ENCODE data around the gene BCL2L1. TPM values are rescaled to one million over a fixed set of nuclear protein-coding genes. Genes with fewer than 3 reads are reported as not detected.
A peak's percentile ranks its signal among the peaks of the same experiment; 100 is the strongest.

BCL2L1 gene
- total RNA-seq, 8 experiments from 2014 or later = 23.8 to 80.9 (median 37.7) TPM

- no peak overlapping the region for H3K27ac ChIP-seq
- peak in 1 of 8 experiments; percentile 45 for ATAC-seq (replicated peaks in 6 of 8)
- no peak overlapping the region for H3K4me3 ChIP-seq
- in situ Hi-C loops (cut with MboI; ENCODE audit: low pct_unique_long_range_greater_than_20kb in 2 of 9, low sequenced_read_pairs in 9 of 9, unreplicated experiment in 9 of 9) = no loop called here
- peaks cover 25 to 33% of the 10 kb centered on the region in 2 donors for H3K4me1 ChIP-seq (replicated peaks in 1 of 2)
These were observed 11.2 kb downstream of the BCL2L1 start for GRCh38 chr20:31711179-31712111.

- ATAC-seq (replicated peaks in 6 of 8) = no peak
- Histone ChIP-seq H3K4me1 (replicated peaks in 1 of 2) (peaks cover 23 to 33% of the 10 kb centered on the region in 2 donors), H3K27ac (no peak overlapping the region), H3K4me3 (no peak overlapping the region)
- 90 to 100% (median 95%) methylated on average over 1 to 5 of the region's 5 CpGs; no CpG with 5 or more reads in 1 of the 10 experiments for WGBS, 10 experiments
- in situ Hi-C loops (cut with MboI; ENCODE audit: low pct_unique_long_range_greater_than_20kb in 2 of 9, low sequenced_read_pairs in 9 of 9, unreplicated experiment in 9 of 9) = no loop called here
These were observed 12.1 kb downstream of the BCL2L1 start for GRCh38 chr20:31710423-31711108.

GRCh38 chr20:31709939-31710338 is 12.7 kb downstream of the BCL2L1 start:
- in situ Hi-C loops (cut with MboI; ENCODE audit: low pct_unique_long_range_greater_than_20kb in 2 of 9, low sequenced_read_pairs in 9 of 9, unreplicated experiment in 9 of 9) = no loop called here
- H3K4me1 ChIP-seq (replicated peaks in 1 of 2) = peaks cover 23 to 33% of the 10 kb centered on the region in 2 donors
- WGBS, 10 experiments = 80 to 100% (median 95%) methylated on average over 1 to 4 of the region's 5 CpGs; no CpG with 5 or more reads in 3 of the 10 experiments
- no peak for ATAC-seq (replicated peaks in 6 of 8)
- no peak overlapping the region for H3K4me3 ChIP-seq
- H3K27ac ChIP-seq = no peak overlapping the region

DNA sequence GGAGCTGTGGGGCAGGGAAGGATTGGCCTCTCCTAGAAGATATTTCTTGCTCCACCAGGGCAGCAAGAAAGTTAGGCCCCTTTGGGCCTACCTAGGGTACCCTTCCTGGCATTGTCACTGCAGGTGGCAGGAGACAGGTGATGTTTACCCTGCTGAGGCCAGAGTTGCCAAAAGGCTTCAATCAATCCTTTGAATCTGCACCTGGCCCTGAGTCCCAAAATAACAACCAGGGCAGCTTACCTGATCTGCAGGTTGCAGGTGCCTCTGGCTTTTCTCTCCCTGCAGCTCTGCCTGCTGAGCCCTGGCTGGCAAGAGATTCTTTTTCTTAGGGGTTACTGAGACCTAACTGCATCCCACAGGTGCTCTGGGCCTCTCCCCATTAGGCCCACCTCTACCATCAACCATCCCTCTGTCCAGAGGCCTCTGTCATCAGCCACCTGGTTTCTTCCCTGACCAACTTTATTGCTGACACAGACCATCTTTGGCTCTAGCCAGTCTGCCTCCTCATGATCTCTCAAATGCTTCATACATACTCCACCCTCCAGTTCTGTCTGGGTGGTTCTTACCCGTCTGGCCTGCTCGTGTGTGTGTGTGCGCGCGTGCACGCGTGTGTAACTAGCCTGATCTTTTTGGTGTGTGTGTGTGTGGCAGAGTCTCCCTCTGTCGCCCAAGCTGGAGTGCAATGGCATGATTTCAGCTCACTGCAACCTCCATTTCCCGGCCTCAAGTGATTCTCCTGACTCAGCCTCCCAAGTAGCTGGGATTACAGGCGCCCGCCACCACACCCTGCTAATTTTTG is 13.7 kb downstream of the BCL2L1 start:
- in situ Hi-C loops (cut with MboI; ENCODE audit: low pct_unique_long_range_greater_than_20kb in 2 of 9, low sequenced_read_pairs in 9 of 9, unreplicated experiment in 9 of 9) = no loop called here
- H3K27ac ChIP-seq = no peak overlapping the region
- H3K4me3 ChIP-seq = no peak overlapping the region
- ATAC-seq (replicated peaks in 6 of 8) = no peak
- 65 to 100% (median 98%) methylated on average over 1 to 5 of the region's 11 CpGs; no CpG with 5 or more reads in 6 of the 10 experiments for WGBS, 10 experiments
- H3K4me1 ChIP-seq (replicated peaks in 1 of 2) = peaks cover 23 to 33% of the 10 kb centered on the region in 2 donors

DNA sequence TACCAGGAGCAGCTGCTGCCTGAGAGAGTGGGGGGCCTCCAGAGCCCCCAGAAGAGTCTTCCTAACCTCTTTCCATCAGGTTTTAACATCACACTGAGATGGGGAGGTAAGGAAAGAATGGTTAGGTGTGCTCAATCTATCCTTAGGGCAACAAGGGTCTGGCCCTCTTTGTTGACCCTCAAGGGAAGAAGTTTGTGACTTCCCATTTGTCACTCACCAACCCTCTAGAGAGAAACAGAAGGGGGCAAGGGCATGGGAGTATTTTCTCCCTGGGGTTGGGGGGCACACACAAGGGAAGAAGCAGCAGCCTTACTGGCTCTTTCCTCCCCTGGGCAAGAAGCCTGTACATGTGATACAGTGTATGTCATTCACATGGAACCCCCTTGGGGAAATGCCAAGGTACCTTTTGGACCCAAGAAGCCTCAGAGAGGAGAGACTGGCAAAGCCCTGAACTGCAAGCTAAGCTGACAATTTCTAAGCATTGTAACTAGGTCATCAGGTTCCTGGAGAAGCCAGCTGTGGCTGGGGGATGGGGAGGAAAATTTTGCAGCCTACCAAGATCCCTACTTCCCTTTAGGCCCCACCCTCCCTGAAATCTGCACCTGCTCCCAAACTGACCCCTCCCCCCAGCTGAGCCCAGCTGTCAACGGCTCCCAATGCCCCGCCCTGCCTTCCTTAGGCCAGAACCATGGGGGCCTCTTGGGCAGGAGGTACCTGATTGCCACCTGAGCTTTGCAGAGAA is 14.5 kb downstream of the BCL2L1 start:
- peaks cover 19 to 29% of the 10 kb centered on the region in 2 donors for H3K4me1 ChIP-seq (replicated peaks in 1 of 2)
- peak in 4 of 8 experiments; percentile 13 to 35 (median 26) for ATAC-seq (replicated peaks in 6 of 8)
- 0 to 50% methylated on average over 1 to 2 of the region's 2 CpGs; no CpG with 5 or more reads in 8 of the 10 experiments for WGBS, 10 experiments
- peak overlapping the region in 1 of 2 donors; percentile 26 for H3K27ac ChIP-seq
- no peak overlapping the region for H3K4me3 ChIP-seq
- in situ Hi-C loops (cut with MboI; ENCODE audit: low pct_unique_long_range_greater_than_20kb in 2 of 9, low sequenced_read_pairs in 9 of 9, unreplicated experiment in 9 of 9) = no loop called here

DNA sequence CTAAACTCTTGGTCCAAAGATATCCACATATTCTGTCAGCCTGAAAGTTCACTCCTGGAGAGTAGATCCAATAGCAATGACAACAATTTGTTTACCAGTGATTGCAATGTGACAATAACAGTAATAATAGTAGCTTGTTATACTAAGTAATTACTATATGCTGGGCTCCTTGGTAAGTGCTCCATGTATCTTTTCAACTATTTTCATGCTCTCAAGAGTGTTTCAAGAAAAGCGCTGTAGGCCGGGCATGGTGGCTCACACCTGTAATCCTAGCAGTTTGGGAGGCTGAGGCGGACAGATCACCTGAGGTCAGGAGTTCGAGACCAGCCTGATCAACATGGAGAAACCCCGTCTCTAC is 15.4 kb downstream of the BCL2L1 start:
- 80 to 100% (median 100%) methylated on average over 1 to 5 of the region's 5 CpGs; no CpG with 5 or more reads in 2 of the 10 experiments for WGBS, 10 experiments
- Histone ChIP-seq H3K4me1 (replicated peaks in 1 of 2) (peaks cover 10 to 20% of the 10 kb centered on the region in 2 donors), H3K4me3 (no peak overlapping the region), H3K27ac (no peak overlapping the region)
- ATAC-seq (replicated peaks in 6 of 8) = no peak
- in situ Hi-C loops (cut with MboI; ENCODE audit: low pct_unique_long_range_greater_than_20kb in 2 of 9, low sequenced_read_pairs in 9 of 9, unreplicated experiment in 9 of 9) = no loop called here

GRCh38 chr20:31706607-31707257 is 15.9 kb downstream of the BCL2L1 start:
- WGBS, 10 experiments = 92 to 100% (median 100%) methylated on average over 1 to 2 of the region's 2 CpGs; no CpG with 5 or more reads in 4 of the 10 experiments
- H3K27ac ChIP-seq = no peak overlapping the region
- no peak for ATAC-seq (replicated peaks in 6 of 8)
- no peak overlapping the region for H3K4me3 ChIP-seq
- in situ Hi-C loops (cut with MboI; ENCODE audit: low pct_unique_long_range_greater_than_20kb in 2 of 9, low sequenced_read_pairs in 9 of 9, unreplicated experiment in 9 of 9) = no loop called here
- peaks cover 5 to 15% of the 10 kb centered on the region in 2 donors for H3K4me1 ChIP-seq (replicated peaks in 1 of 2)

DNA sequence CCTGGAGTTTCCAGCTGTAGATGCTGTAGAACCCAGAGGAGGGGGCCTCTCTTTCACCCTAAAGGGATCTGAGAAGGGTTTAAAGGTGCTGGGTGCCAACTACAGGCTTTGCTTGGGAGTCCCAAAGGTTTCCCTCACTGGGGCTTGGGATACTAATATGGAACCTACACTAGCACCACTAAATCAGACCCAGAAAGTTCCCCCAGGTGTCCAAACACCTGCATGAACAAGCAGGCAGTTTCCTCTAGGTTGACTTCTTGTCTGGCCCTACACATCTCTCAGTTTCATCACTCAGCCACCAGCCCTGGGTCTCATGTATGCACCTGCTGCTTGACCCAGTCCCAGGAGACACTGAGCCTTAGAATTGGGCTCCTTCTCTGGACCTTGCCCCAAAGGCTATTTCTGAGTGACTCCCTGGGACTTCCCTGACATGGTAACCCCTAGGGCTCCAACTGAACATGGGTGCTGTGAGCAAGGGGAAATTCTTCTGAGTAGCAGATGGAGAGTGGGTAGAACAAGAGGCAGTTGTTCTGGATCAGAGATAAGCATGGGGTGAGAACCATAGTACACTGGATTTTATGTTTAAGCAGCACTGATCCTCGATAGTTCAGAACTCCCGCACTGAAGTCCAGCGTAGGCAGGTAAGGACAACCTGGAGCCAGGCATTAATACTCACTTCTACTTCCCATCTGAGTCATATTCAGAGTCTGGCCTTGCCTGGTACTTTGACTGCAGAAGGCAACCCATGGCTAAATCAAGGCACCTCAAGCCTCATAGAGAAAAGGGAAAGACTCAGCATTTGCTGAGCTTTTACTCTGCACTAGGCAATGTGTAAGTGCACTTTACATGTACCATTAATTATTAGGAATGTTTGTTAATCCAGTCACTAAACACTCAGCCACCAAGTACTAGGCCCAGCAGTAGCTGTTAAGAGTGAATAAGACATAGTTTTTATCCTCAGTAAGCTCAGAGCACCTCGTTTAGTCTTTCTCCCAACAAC is 16.8 kb downstream of the BCL2L1 start:
- ATAC-seq (replicated peaks in 6 of 8) = no peak
- Histone ChIP-seq H3K27ac (no peak overlapping the region), H3K4me3 (no peak overlapping the region), H3K4me1 (replicated peaks in 1 of 2) (peaks cover 2 to 9% of the 10 kb centered on the region in 2 donors)
- in situ Hi-C loops (cut with MboI; ENCODE audit: low pct_unique_long_range_greater_than_20kb in 2 of 9, low sequenced_read_pairs in 9 of 9, unreplicated experiment in 9 of 9) = no loop called here
- 67 to 100% (median 83%) methylated on average over 1 to 4 of the region's 4 CpGs; no CpG with 5 or more reads in 3 of the 10 experiments for WGBS, 10 experiments

- no peak for ATAC-seq (replicated peaks in 6 of 8)
- no peak overlapping the region for H3K4me3 ChIP-seq
- in situ Hi-C loops (cut with MboI; ENCODE audit: low pct_unique_long_range_greater_than_20kb in 2 of 9, low sequenced_read_pairs in 9 of 9, unreplicated experiment in 9 of 9) = no loop called here
- H3K4me1 ChIP-seq (replicated peaks in 1 of 2) = peaks cover 2 to 9% of the 10 kb centered on the region in 2 donors
- H3K27ac ChIP-seq = no peak overlapping the region
These were observed 17.5 kb downstream of the BCL2L1 start for GRCh38 chr20:31705191-31705590.

GRCh38 chr20:31704225-31705119 is 18.2 kb downstream of the BCL2L1 start:
- 60 to 100% (median 87%) methylated on average over 1 to 10 of the region's 11 CpGs; no CpG with 5 or more reads in 2 of the 10 experiments for WGBS, 10 experiments
- H3K27ac ChIP-seq = no peak overlapping the region
- in situ Hi-C loops (cut with MboI; ENCODE audit: low pct_unique_long_range_greater_than_20kb in 2 of 9, low sequenced_read_pairs in 9 of 9, unreplicated experiment in 9 of 9) = no loop called here
- no peak overlapping the region for H3K4me3 ChIP-seq
- peak in 4 of 8 experiments; percentile 56 to 85 (median 75) for ATAC-seq (replicated peaks in 6 of 8)
- peaks cover 2 to 10% of the 10 kb centered on the region in 2 donors for H3K4me1 ChIP-seq (replicated peaks in 1 of 2)

All from motor neuron (in vitro differentiated cells).